HFFc6 (cell line): ENCODE data around the gene MAP3K4. TPM values are rescaled to one million over a fixed set of nuclear protein-coding genes. Genes with fewer than 3 reads are reported as not detected.

Experiments used
- DNase-seq: peaks from one replicate; pipeline ENCODE4 v3.0.0-alpha.2; 2018
- H3K27ac Mint-ChIP-seq: 2 replicates; pipeline ENCODE4 v1.8.0; 2020; ENCODE audit warnings: mild to moderate bottlenecking, mixed read lengths
- H3K27me3 Mint-ChIP-seq: 2 replicates; pipeline ENCODE4 v1.8.0; 2021; ENCODE audit warnings: mild to moderate bottlenecking, moderate library complexity, mixed read lengths; ENCODE audit not compliant: insufficient read depth
- H3K36me3 Mint-ChIP-seq: 2 replicates; pipeline ENCODE4 v1.8.0; 2021; ENCODE audit warnings: low read depth, mixed read lengths
- H3K4me1 Mint-ChIP-seq: 2 replicates; pipeline ENCODE4 v1.8.0; 2020; ENCODE audit warnings: low read depth, mixed read lengths
- H3K4me3 Mint-ChIP-seq: 2 replicates; pipeline ENCODE4 v1.8.0; 2020; ENCODE audit warnings: mild to moderate bottlenecking, moderate library complexity, mixed read lengths
- H3K9me3 Mint-ChIP-seq: 2 replicates; pipeline ENCODE4 v1.8.0; 2020; ENCODE audit warnings: mild to moderate bottlenecking, mixed read lengths
- CTCF ChIP-seq: fragments of 200-600 bp; sonication (generic); IDR thresholded peaks from 2 replicates; pipeline ENCODE4 v1.5.0; 2021; ENCODE audit warnings: antibody characterized with exemption, mild to moderate bottlenecking
- total RNA-seq, 6 experiments: library from RNA; stranded (reverse); fragmentation: NEBNext Ultra II Directional; extraction: Animal tissue kit (Norgen Biotek cat#: 25700); gene quantifications; 2 replicates in 1 of 6; 3 replicates in 5 of 6; pipeline ENCODE4 v1.2.3, GENCODE V29; 2021

MAP3K4 gene
- total RNA-seq, 6 experiments from 2014 or later, result 16.8 to 26.2 (median 22.3) TPM

- TF ChIP-seq CTCF, result no peak
- peaks cover 7% of the 10 kb centered on the region for H3K27me3 Mint-ChIP-seq
- no peak for DNase-seq
- H3K9me3 Mint-ChIP-seq, result no peaks in the 10 kb centered on the region
- no peaks in the 10 kb centered on the region for H3K4me1 Mint-ChIP-seq
- H3K36me3 Mint-ChIP-seq, result no peaks in the 10 kb centered on the region
- no peak overlapping the region for H3K4me3 Mint-ChIP-seq
- no peak overlapping the region for H3K27ac Mint-ChIP-seq
Measured at GRCh38 chr6:160959726-160960435, 31.7 kb upstream of the MAP3K4 start.

- peaks cover 7% of the 10 kb centered on the region for H3K27me3 Mint-ChIP-seq
- no peak overlapping the region for H3K27ac Mint-ChIP-seq
- H3K36me3 Mint-ChIP-seq, result no peaks in the 10 kb centered on the region
- no peaks in the 10 kb centered on the region for H3K4me1 Mint-ChIP-seq
- no peak for DNase-seq
- TF ChIP-seq CTCF, result no peak
- no peak overlapping the region for H3K4me3 Mint-ChIP-seq
- H3K9me3 Mint-ChIP-seq, result no peaks in the 10 kb centered on the region
Measured at GRCh38 chr6:160960839-160961238, 30.7 kb upstream of the MAP3K4 start.

GRCh38 chr6:160962835-160963623, 28.5 kb upstream of the MAP3K4 start:
- Mint-ChIP-seq H3K4me1 (no peaks in the 10 kb centered on the region), H3K4me3 (no peak overlapping the region), H3K27me3 (peaks cover 12% of the 10 kb centered on the region), H3K9me3 (no peaks in the 10 kb centered on the region), H3K27ac (no peak overlapping the region), H3K36me3 (no peaks in the 10 kb centered on the region)
- TF ChIP-seq CTCF, result no peak
- no peak for DNase-seq

GRCh38 chr6:160963651-160964050, 27.9 kb upstream of the MAP3K4 start:
- Mint-ChIP-seq H3K9me3 (no peaks in the 10 kb centered on the region), H3K4me1 (no peaks in the 10 kb centered on the region), H3K36me3 (no peaks in the 10 kb centered on the region), H3K4me3 (no peak overlapping the region), H3K27ac (no peak overlapping the region), H3K27me3 (peaks cover 12% of the 10 kb centered on the region)
- DNase-seq, result no peak
- TF ChIP-seq CTCF, result no peak

GRCh38 chr6:160965893-160966292, 25.7 kb upstream of the MAP3K4 start:
- Mint-ChIP-seq H3K4me3 (no peak overlapping the region), H3K36me3 (no peaks in the 10 kb centered on the region), H3K4me1 (no peaks in the 10 kb centered on the region)

More at GRCh38 chr6:160965893-160966292, 25.7 kb upstream of the MAP3K4 start:
- Mint-ChIP-seq H3K27me3 (peaks cover 17% of the 10 kb centered on the region), H3K27ac (no peak overlapping the region), H3K9me3 (no peaks in the 10 kb centered on the region)
- no peak for TF ChIP-seq CTCF
- DNase-seq, result no peak
